Measurements from ENCODE around the gene TECTA. TPM values are rescaled to one million over a fixed set of nuclear protein-coding genes. Genes with fewer than 3 reads are reported as not detected.

Gene TECTA
- total and polyA plus RNA-seq, 2 experiments from 2014 or later = 0.17 to 0.50 TPM

DNA sequence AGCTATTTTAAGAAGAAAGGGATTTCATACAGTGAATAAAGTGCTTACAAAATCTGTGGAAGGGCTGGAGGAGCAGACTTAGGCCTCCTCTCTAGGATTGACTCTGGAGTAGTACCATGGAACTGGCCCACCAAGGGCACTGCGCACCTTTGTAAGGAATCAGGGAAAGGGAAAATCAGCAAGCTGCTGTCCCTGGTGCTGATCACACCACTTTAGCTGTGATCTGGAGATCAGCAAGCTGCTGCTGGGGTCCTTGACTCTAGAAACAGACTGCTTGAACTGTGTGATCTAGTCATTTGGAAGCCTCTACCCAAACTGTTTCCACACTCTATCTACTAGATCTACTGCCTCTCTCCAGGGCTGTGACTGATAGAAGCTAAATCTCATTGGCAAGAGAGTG is 18.4 kb upstream of the TECTA start:
- H3K27ac ChIP-seq = no peak overlapping the region
- no peaks in the 10 kb centered on the region for H3K4me1 ChIP-seq (ENCODE audit: insufficient read depth)
- H3K9me2 ChIP-seq (replicated peaks; ENCODE audit: insufficient read depth) = no peaks in the 10 kb centered on the region
- peak; percentile 38 for DNase-seq (ENCODE audit: low spot score)
- no peaks in the 10 kb centered on the region for H3K27me3 ChIP-seq
- 95% methylated on average over 1 of the region's 1 CpG for WGBS (ENCODE audit: low lambda C conversion rate, missing lambda C conversion rate)
- no peaks in the 10 kb centered on the region for H3K36me3 ChIP-seq (replicated peaks; ENCODE audit: insufficient read depth, low read depth)
- no peak overlapping the region for H3K4me2 ChIP-seq
- H4K20me1 ChIP-seq (ENCODE audit: insufficient read depth, poor library complexity, severe bottlenecking) = no peaks in the 10 kb centered on the region
- no peak overlapping the region for H3K4me3 ChIP-seq
- TF ChIP-seq, protein P1, sequence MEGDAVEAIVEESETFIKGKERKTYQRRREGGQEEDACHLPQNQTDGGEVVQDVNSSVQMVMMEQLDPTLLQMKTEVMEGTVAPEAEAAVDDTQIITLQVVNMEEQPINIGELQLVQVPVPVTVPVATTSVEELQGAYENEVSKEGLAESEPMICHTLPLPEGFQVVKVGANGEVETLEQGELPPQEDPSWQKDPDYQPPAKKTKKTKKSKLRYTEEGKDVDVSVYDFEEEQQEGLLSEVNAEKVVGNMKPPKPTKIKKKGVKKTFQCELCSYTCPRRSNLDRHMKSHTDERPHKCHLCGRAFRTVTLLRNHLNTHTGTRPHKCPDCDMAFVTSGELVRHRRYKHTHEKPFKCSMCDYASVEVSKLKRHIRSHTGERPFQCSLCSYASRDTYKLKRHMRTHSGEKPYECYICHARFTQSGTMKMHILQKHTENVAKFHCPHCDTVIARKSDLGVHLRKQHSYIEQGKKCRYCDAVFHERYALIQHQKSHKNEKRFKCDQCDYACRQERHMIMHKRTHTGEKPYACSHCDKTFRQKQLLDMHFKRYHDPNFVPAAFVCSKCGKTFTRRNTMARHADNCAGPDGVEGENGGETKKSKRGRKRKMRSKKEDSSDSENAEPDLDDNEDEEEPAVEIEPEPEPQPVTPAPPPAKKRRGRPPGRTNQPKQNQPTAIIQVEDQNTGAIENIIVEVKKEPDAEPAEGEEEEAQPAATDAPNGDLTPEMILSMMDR (IDR thresholded peaks at IDR 0.05; ENCODE audit: poor library complexity) = no peak
- TF ChIP-seq EZH2 (IDR thresholded peaks at IDR 0.05; ENCODE audit: borderline replicate concordance) (no peak), EZH2phosphoT487 (IDR thresholded peaks at IDR 0.05; ENCODE audit: low read depth, severe bottlenecking, unreplicated experiment) (no peak)
- no peaks in the 10 kb centered on the region for H3K79me2 ChIP-seq
- H2AFZ ChIP-seq = no peak overlapping the region
- no peaks in the 10 kb centered on the region for H3K9me3 ChIP-seq (ENCODE audit: low read depth)

DNA sequence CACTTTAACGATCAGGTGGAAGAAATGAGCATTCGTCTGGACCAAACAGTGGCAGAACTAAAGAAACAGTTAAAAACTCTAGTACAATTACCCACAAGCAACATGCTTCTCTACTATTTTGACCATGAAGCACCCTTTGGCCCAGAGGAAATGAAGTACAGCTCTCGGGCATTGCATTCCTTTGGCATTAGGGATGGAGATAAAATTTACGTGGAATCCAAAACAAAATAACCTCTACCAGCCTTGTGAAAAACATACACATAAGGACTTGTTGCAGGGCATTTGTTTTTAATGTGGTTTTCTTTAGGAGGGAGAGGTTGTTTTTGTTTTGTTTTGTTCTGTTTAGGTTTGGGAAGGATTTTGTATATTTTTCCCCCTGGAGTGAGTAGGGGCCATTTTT is 14.2 kb upstream of the TECTA start:
- Histone ChIP-seq H3K4me3 (no peak overlapping the region), H3K36me3 (replicated peaks; ENCODE audit: insufficient read depth, low read depth) (no peaks in the 10 kb centered on the region), H3K9me3 (ENCODE audit: low read depth) (no peaks in the 10 kb centered on the region), H2AFZ (no peak overlapping the region), H3K79me2 (no peaks in the 10 kb centered on the region), H3K4me2 (no peak overlapping the region), H3K4me1 (ENCODE audit: insufficient read depth) (no peaks in the 10 kb centered on the region), H4K20me1 (ENCODE audit: insufficient read depth, poor library complexity, severe bottlenecking) (no peaks in the 10 kb centered on the region), H3K9me2 (replicated peaks; ENCODE audit: insufficient read depth) (no peaks in the 10 kb centered on the region), H3K27ac (no peak overlapping the region), H3K27me3 (no peaks in the 10 kb centered on the region)
- TF ChIP-seq EZH2 (IDR thresholded peaks at IDR 0.05; ENCODE audit: borderline replicate concordance) = no peak
- TF ChIP-seq, protein P1 (IDR thresholded peaks at IDR 0.05; ENCODE audit: poor library complexity) = no peak
- TF ChIP-seq EZH2phosphoT487 (IDR thresholded peaks at IDR 0.05; ENCODE audit: low read depth, severe bottlenecking, unreplicated experiment) = no peak
- DNase-seq (ENCODE audit: low spot score) = no peak
- WGBS (ENCODE audit: low lambda C conversion rate, missing lambda C conversion rate) = 80% methylated on average over 4 of the region's 4 CpGs

GRCh38 chr11:121089566-121089965 is 11.5 kb upstream of the TECTA start:
- Histone ChIP-seq H2AFZ (no peak overlapping the region), H3K36me3 (replicated peaks; ENCODE audit: insufficient read depth, low read depth) (no peaks in the 10 kb centered on the region), H4K20me1 (ENCODE audit: insufficient read depth, poor library complexity, severe bottlenecking) (no peaks in the 10 kb centered on the region), H3K9me2 (replicated peaks; ENCODE audit: insufficient read depth) (no peaks in the 10 kb centered on the region), H3K27ac (peak overlapping the region; percentile 21), H3K4me2 (no peak overlapping the region), H3K9me3 (ENCODE audit: low read depth) (no peaks in the 10 kb centered on the region), H3K79me2 (no peaks in the 10 kb centered on the region), H3K4me1 (ENCODE audit: insufficient read depth) (no peaks in the 10 kb centered on the region), H3K27me3 (no peaks in the 10 kb centered on the region), H3K4me3 (no peak overlapping the region)
- TF ChIP-seq, protein P1 (IDR thresholded peaks at IDR 0.05; ENCODE audit: poor library complexity) = no peak
- TF ChIP-seq EZH2 (IDR thresholded peaks at IDR 0.05; ENCODE audit: borderline replicate concordance) (no peak), EZH2phosphoT487 (IDR thresholded peaks at IDR 0.05; ENCODE audit: low read depth, severe bottlenecking, unreplicated experiment) (no peak)
- WGBS (ENCODE audit: low lambda C conversion rate, missing lambda C conversion rate) = 92% methylated on average over 1 of the region's 1 CpG
- no peak for DNase-seq (ENCODE audit: low spot score)
